ENCODE results near the gene ZMIZ1. TPM values are rescaled to one million over a fixed set of nuclear protein-coding genes. Genes with fewer than 3 reads are reported as not detected.

ZMIZ1 gene
- total RNA-seq, 2 experiments from 2014 or later = 14.6 to 15.5 TPM

DNA sequence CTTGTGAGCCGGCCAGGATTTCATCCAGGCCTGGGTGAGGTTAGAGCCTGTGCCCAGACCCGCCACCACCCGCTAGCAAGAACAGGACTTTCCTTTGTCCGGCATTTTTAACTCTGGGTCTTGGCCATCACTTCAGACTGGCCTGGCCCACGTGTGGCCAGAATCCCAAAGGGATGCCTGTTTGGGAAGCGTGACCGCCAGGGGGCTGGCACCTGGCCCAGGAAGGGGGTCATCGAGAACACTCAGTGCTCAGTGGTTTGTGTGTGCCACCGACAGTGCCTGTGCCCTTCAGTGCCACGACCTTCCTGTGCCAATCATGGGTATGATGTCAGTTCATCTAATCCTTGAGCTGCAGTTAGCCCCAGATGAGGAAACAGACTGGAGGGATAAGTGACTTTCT lies 85.0 kb downstream of the ZMIZ1 start:
- no peak overlapping the region for H3K27ac ChIP-seq (ENCODE audit: low read depth in 1 of 2, low read length in 2 of 2)
- no peaks in the 10 kb centered on the region for H3K9me3 ChIP-seq (ENCODE audit: control insufficient read depth in 1 of 2, insufficient read depth in 1 of 2, low read length in 2 of 2)
- Mint-ChIP-seq H3K36me3 (ENCODE audit: low read depth) (no peaks in the 10 kb centered on the region), H3K4me1 (ENCODE audit: low read depth) (peaks cover 21% of the 10 kb centered on the region), H3K9me3 (no peaks in the 10 kb centered on the region), H3K4me3 (no peak overlapping the region), H3K27ac (no peak overlapping the region), H3K27me3 (no peaks in the 10 kb centered on the region)
- no peak overlapping the region for H3K4me3 ChIP-seq (ENCODE audit: low read length)
- no peak for ATAC-seq (ENCODE audit: poor library complexity)
- ChIA-PET CTCF (no interaction called here), POLR2A (no interaction called here)
- intact Hi-C loops (cut with DNase I, micrococcal nuclease) = no loop called here
- H3K36me3 ChIP-seq (ENCODE audit: insufficient read depth, low read length) = no peaks in the 10 kb centered on the region
- peaks cover 31% of the 10 kb centered on the region for H3K4me1 ChIP-seq (ENCODE audit: insufficient read depth, low read length)
- TF ChIP-seq, protein P1, sequence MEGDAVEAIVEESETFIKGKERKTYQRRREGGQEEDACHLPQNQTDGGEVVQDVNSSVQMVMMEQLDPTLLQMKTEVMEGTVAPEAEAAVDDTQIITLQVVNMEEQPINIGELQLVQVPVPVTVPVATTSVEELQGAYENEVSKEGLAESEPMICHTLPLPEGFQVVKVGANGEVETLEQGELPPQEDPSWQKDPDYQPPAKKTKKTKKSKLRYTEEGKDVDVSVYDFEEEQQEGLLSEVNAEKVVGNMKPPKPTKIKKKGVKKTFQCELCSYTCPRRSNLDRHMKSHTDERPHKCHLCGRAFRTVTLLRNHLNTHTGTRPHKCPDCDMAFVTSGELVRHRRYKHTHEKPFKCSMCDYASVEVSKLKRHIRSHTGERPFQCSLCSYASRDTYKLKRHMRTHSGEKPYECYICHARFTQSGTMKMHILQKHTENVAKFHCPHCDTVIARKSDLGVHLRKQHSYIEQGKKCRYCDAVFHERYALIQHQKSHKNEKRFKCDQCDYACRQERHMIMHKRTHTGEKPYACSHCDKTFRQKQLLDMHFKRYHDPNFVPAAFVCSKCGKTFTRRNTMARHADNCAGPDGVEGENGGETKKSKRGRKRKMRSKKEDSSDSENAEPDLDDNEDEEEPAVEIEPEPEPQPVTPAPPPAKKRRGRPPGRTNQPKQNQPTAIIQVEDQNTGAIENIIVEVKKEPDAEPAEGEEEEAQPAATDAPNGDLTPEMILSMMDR (IDR thresholded peaks at IDR 0.05) = no peak
- DNase-seq = no peak
- no peaks in the 10 kb centered on the region for H3K27me3 ChIP-seq (ENCODE audit: control insufficient read depth in 1 of 2, insufficient read depth in 2 of 2, low read length in 2 of 2)

- H3K27me3 Mint-ChIP-seq = no peaks in the 10 kb centered on the region
- no peaks in the 10 kb centered on the region for H3K36me3 Mint-ChIP-seq (ENCODE audit: low read depth)
- Histone ChIP-seq H3K9me3 (ENCODE audit: control insufficient read depth in 1 of 2, insufficient read depth in 1 of 2, low read length in 2 of 2) (no peaks in the 10 kb centered on the region), H3K4me1 (ENCODE audit: insufficient read depth, low read length) (peaks cover 14% of the 10 kb centered on the region), H3K36me3 (ENCODE audit: insufficient read depth, low read length) (no peaks in the 10 kb centered on the region), H3K4me3 (ENCODE audit: low read length) (no peak overlapping the region), H3K27ac (ENCODE audit: low read depth in 1 of 2, low read length in 2 of 2) (no peak overlapping the region), H3K27me3 (ENCODE audit: control insufficient read depth in 1 of 2, insufficient read depth in 2 of 2, low read length in 2 of 2) (no peaks in the 10 kb centered on the region)
- ATAC-seq (ENCODE audit: poor library complexity) (no peak), DNase-seq (peak in 1 of 14 experiments; percentile 31)
- peaks cover 6% of the 10 kb centered on the region for H3K4me1 Mint-ChIP-seq (ENCODE audit: low read depth)
- no peaks in the 10 kb centered on the region for H3K9me3 Mint-ChIP-seq
- CTCF ChIA-PET = no interaction called here
- intact Hi-C loops (cut with DNase I, micrococcal nuclease) = no loop called here
- no peak overlapping the region for H3K27ac Mint-ChIP-seq
- POLR2A ChIA-PET = no interaction called here
- H3K4me3 Mint-ChIP-seq = no peak overlapping the region
- TF ChIP-seq, protein P1 (IDR thresholded peaks at IDR 0.05) = no peak
These were observed 86.7 kb downstream of the ZMIZ1 start for GRCh38 chr10:79155301-79156081.

DNA sequence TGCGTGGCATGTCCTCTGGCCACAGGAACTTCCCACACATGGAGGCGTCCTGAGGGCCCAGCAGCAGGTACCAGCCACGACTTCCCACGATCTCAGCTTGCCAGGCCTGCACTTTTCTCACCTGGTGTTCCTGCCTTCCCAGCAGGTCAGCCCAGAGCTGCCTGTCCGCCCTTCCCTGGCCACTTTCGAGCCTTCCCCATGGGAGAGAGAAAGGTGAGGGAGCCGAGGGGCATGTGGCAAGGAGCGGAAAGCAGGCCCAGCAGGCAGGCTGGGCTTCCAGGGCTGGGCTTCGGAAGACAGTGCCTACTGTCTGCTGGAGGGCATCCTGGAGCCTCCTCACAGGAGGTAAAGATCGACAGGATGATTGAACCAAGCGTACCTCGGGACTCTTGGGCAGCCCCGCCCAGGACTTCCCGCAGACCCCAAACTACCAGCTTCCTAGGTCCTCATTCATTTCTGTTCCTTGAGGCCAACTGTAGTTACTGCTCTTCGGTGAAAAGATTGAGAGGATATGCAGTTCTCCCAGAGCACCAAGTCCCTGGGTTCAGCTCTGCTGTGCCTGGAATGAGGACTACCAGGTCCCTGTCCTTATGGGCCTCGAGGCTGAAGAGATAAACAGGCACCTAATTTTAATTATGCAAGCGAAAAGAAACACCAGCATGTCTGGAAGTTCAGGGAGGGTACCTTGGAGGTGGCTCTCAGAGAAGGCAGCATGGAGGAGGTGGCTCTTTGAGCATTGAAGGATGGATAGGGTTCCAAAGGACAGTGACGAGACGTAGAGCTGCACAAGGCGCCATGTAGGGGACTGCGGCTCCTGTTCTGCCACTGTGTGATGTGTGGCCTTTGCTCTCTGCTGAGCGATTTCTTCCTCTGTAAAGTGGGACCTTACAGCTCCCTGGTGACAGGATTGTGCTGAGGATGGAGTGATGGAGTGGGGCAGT lies 87.8 kb downstream of the ZMIZ1 start:
- ATAC-seq (ENCODE audit: poor library complexity) (no peak), DNase-seq (no peak)
- POLR2A ChIA-PET = no interaction called here
- no peak overlapping the region for H3K27ac ChIP-seq (ENCODE audit: low read depth in 1 of 2, low read length in 2 of 2)
- intact Hi-C loops (cut with DNase I, micrococcal nuclease) = no loop called here
- no peaks in the 10 kb centered on the region for H3K9me3 Mint-ChIP-seq
- no peak overlapping the region for H3K27ac Mint-ChIP-seq
- peaks cover 3% of the 10 kb centered on the region for H3K4me1 ChIP-seq (ENCODE audit: insufficient read depth, low read length)
- no peaks in the 10 kb centered on the region for H3K36me3 ChIP-seq (ENCODE audit: insufficient read depth, low read length)
- peaks cover 5% of the 10 kb centered on the region for H3K4me1 Mint-ChIP-seq (ENCODE audit: low read depth)
- no peaks in the 10 kb centered on the region for H3K27me3 Mint-ChIP-seq
- H3K4me3 ChIP-seq (ENCODE audit: low read length) = no peak overlapping the region
- no peak overlapping the region for H3K4me3 Mint-ChIP-seq
- TF ChIP-seq, protein P1 (IDR thresholded peaks at IDR 0.05) = no peak
- no peaks in the 10 kb centered on the region for H3K36me3 Mint-ChIP-seq (ENCODE audit: low read depth)
- CTCF ChIA-PET = no interaction called here
- H3K9me3 ChIP-seq (ENCODE audit: control insufficient read depth in 1 of 2, insufficient read depth in 1 of 2, low read length in 2 of 2) = no peaks in the 10 kb centered on the region
- no peaks in the 10 kb centered on the region for H3K27me3 ChIP-seq (ENCODE audit: control insufficient read depth in 1 of 2, insufficient read depth in 2 of 2, low read length in 2 of 2)

All from CD4-positive, alpha-beta T cell (primary cell).